B cell (primary cell): ENCODE data around the gene SPTBN1. TPM values are rescaled to one million over a fixed set of nuclear protein-coding genes. Genes with fewer than 3 reads are reported as not detected.

Experiments used
- ATAC-seq: fragments of 200-7000 bp; cut with Tn5 transposase; one replicate; pipeline ENCODE4 v1.10.0; 2021; ENCODE audit warnings: low read depth, mild to moderate bottlenecking, moderate number of reproducible peaks, moderate library complexity
- CTCF ChIA-PET: fragments of 350-600 bp; sonication (Branson Sonifier 250); formaldehyde crosslinking; loops from one replicate; lab custom pipeline; 2021; ENCODE audit warnings: antibody characterized with exemption, inconsistent platforms; lab: Charles Lee
- POLR2A ChIA-PET: fragments of 350-600 bp; sonication (Branson Sonifier 250); formaldehyde crosslinking; loops from one replicate; lab custom pipeline; 2021; ENCODE audit warnings: antibody characterized with exemption; lab: Charles Lee
- DNase-seq: peaks from one replicate; pipeline ENCODE4 v3.0.0; 2013
- H2AFZ ChIP-seq: 2 replicates; pipeline ENCODE4 v1.6.1; 2012; ENCODE audit warnings: mild to moderate bottlenecking, low read depth, low read length; ENCODE audit not compliant: insufficient read depth, poor library complexity, severe bottlenecking
- H3K27ac ChIP-seq, 2 donors: 1 replicate in 1 of 2; 2 replicates in 1 of 2; pipeline ENCODE4 v1.5.1; 2012 to 2013; ENCODE audit warnings: low read length in 2 of 2, mild to moderate bottlenecking in 2 of 2, moderate library complexity in 1 of 2
- H3K27me3 ChIP-seq, 4 experiments: fragments of 200-600 bp in 1 of 4; sonication (generic) in 1 of 4; replicated peaks in 1 of 4; 1 replicate in 2 of 4; 2 replicates in 2 of 4; pipeline versions ENCODE4 v1.6.1 to v1.7.0; 2013 to 2016; ENCODE audit warnings: low read length in 3 of 4, mild to moderate bottlenecking in 2 of 4, mixed read lengths in 1 of 4, moderate library complexity in 1 of 4; ENCODE audit not compliant: insufficient read depth in 4 of 4, control insufficient read depth in 3 of 4; ENCODE audit errors: control extremely low read depth in 1 of 4
- H3K36me3 ChIP-seq, 2 experiments: replicated peaks in 1 of 2; 1 replicate in 1 of 2; 2 replicates in 1 of 2; pipeline versions ENCODE4 v1.6.1 to v1.7.1; 2013; ENCODE audit warnings: low read length in 1 of 2; ENCODE audit not compliant: insufficient read depth in 2 of 2, control insufficient read depth in 1 of 2; ENCODE audit errors: control extremely low read depth in 1 of 2, extremely low read depth in 1 of 2
- H3K4me1 ChIP-seq, 2 donors: fragments of 200-600 bp in 1 of 2; sonication (generic) in 1 of 2; 1 replicate in 1 of 2; 2 replicates in 1 of 2; pipeline versions ENCODE4 v1.5.1 to v1.6.1; 2013 to 2017; ENCODE audit warnings: low read length in 2 of 2; ENCODE audit not compliant: control insufficient read depth in 2 of 2, insufficient read depth in 2 of 2
- H3K4me2 ChIP-seq: replicated peaks from 2 replicates; pipeline ENCODE3; 2012; ENCODE audit warnings: mild to moderate bottlenecking, low read depth, low read length; ENCODE audit not compliant: poor library complexity, severe bottlenecking
- H3K4me3 ChIP-seq, 5 experiments: fragments of 200-600 bp in 1 of 5; sonication (generic) in 1 of 5; 1 replicate in 3 of 5; 2 replicates in 2 of 5; pipeline versions ENCODE4 v1.5.1 to v1.7.0; 2011 to 2016; ENCODE audit warnings: low read length in 4 of 5, mild to moderate bottlenecking in 4 of 5, low read depth in 2 of 5, control low read depth in 1 of 5, moderate library complexity in 1 of 5; ENCODE audit not compliant: insufficient read depth in 1 of 5; ENCODE audit errors: control extremely low read depth in 1 of 5, extremely low read depth in 1 of 5
- H3K79me2 ChIP-seq: fragments of 200-600 bp; sonication (generic); one replicate; pipeline ENCODE4 v1.6.0; 2016; ENCODE audit warnings: low read length; ENCODE audit not compliant: control insufficient read depth, insufficient read depth
- H3K9ac ChIP-seq: fragments of 200-600 bp; sonication (generic); 2 replicates; pipeline ENCODE4 v1.6.1; 2017; ENCODE audit warnings: mild to moderate bottlenecking, low read length, moderate library complexity
- H3K9me3 ChIP-seq, 3 donors: one replicate each; pipeline versions ENCODE4 v1.6.1 to v1.7.1; 2013; ENCODE audit warnings: low read length in 2 of 3; ENCODE audit not compliant: control insufficient read depth in 2 of 3, insufficient read depth in 1 of 3; ENCODE audit errors: control extremely low read depth in 1 of 3
- H4K20me1 ChIP-seq: 2 replicates; pipeline ENCODE4 v1.6.0; 2012; ENCODE audit warnings: mild to moderate bottlenecking, low read length; ENCODE audit not compliant: insufficient read depth, control insufficient read depth, poor library complexity, severe bottlenecking
- H3K27ac Mint-ChIP-seq: one replicate; pipeline ENCODE4 v1.8.0; 2021; ENCODE audit warnings: mixed read lengths
- H3K27me3 Mint-ChIP-seq: one replicate; pipeline ENCODE4 v1.8.0; 2021; ENCODE audit warnings: mixed read lengths
- H3K4me1 Mint-ChIP-seq: one replicate; pipeline ENCODE4 v1.8.0; 2021; ENCODE audit warnings: mixed read lengths
- H3K4me3 Mint-ChIP-seq: one replicate; pipeline ENCODE4 v1.8.0; 2021; ENCODE audit warnings: mixed read lengths
- H3K9me3 Mint-ChIP-seq: one replicate; pipeline ENCODE4 v1.8.0; 2022; ENCODE audit warnings: mixed read lengths; ENCODE audit not compliant: insufficient read depth
- EZH2 ChIP-seq: IDR thresholded peaks from 2 replicates; pipeline ENCODE4 v1.6.1; 2012; ENCODE audit warnings: borderline replicate concordance, low read depth, mild to moderate bottlenecking, moderate library complexity, low read length; ENCODE audit not compliant: insufficient read depth, poor library complexity, severe bottlenecking
- WGBS: methylation state at CpG from one replicate; pipeline ENCODE4 v1.1.5; 2013; ENCODE audit warnings: missing lambda C conversion rate; ENCODE audit not compliant: insufficient coverage; 5-methylcytosine and 5-hydroxymethylcytosine counted together
- intact Hi-C: fragments of 100-400 bp; cut with micrococcal nuclease; formaldehyde crosslinking; loops from one replicate; pipeline ENCODE4 v1.10.0; 2022
- polyA plus RNA-seq: library from polyadenylated mRNA; depleted of rRNA; stranded (reverse); fragments of >200 nt; gene quantifications from 2 replicates; pipeline ENCODE4 v1.2.3, GENCODE V29; 2012
- total RNA-seq, 2 donors: library from RNA; stranded (reverse); fragments of 120-200 nt in 1 of 2; gene quantifications; 1 replicate in 1 of 2; 2 replicates in 1 of 2; pipeline versions ENCODE4 v1.2.3 to v1.2.4, GENCODE V29; 2013 to 2022
- TF ChIP-seq, protein P1 (sequence below): fragments of 200-600 bp; IDR thresholded peaks from one replicate; pipeline ENCODE4 v1.8.0; 2022; ENCODE audit warnings: antibody characterized with exemption, mild to moderate bottlenecking

The SPTBN1 gene
- total and polyA plus RNA-seq, 2 donors (not counting 1 experiment from before 2014, with no cell fraction given) = 43.7 to 144 TPM

DNA sequence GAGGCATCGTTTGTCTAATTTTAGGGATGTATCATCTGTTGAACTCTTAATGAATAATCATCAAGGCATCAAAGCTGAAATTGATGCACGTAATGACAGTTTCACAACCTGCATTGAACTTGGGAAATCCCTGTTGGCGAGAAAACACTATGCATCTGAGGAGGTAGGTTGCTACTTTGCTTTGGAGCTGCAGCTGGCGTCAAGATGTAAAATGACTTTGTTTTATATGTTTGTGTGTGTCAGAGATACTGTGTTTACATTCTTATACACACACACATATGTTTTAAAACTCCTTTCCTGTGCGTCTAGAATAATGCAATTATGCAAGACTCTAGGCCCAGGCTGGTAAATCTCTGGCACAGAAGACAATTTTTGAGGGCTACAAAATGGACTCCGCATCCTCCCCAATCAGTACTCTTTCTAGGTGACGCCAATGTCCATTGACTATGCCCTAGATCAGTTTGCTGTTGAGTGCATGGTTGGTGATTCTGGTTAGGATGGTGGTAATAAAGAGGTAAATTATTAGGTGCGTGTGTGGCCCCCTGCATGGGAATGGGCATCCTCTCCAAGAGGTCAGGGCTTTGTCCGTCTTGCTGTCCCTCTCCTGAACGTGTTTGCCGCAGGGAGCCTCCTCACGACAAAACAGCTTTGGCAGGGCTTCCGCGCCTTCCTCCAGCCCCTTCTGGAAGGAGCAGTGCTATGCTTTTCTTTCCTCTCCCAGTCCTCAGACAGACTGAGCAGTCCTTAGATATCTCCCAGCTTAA lies 199.1 kb downstream of the SPTBN1 start:
- Histone ChIP-seq H2AFZ (no peak overlapping the region), H3K79me2 (no peaks in the 10 kb centered on the region), H3K4me1 (no peaks in the 10 kb centered on the region), H3K9ac (no peak overlapping the region), H3K4me2 (no peak overlapping the region), H4K20me1 (peaks cover 13% of the 10 kb centered on the region), H3K27ac (no peak overlapping the region), H3K4me3 (no peak overlapping the region), H3K9me3 (no peaks in the 10 kb centered on the region), H3K27me3 (no peaks in the 10 kb centered on the region), H3K36me3 (peaks cover 5 to 99% of the 10 kb centered on the region in 2 experiments)
- DNase-seq (no peak), ATAC-seq (no peak)
- 95% methylated on average over 8 of the region's 14 CpGs for WGBS
- ChIA-PET POLR2A (no interaction called here), CTCF (interaction anchor here (0.7 to 12.8 kb wide), 7 partner anchors 10 to 683 kb away, joined by 3 to 294 read pairs (median 3); no protein-coding TSS in a partner anchor)
- no peak for TF ChIP-seq EZH2
- TF ChIP-seq, protein P1, sequence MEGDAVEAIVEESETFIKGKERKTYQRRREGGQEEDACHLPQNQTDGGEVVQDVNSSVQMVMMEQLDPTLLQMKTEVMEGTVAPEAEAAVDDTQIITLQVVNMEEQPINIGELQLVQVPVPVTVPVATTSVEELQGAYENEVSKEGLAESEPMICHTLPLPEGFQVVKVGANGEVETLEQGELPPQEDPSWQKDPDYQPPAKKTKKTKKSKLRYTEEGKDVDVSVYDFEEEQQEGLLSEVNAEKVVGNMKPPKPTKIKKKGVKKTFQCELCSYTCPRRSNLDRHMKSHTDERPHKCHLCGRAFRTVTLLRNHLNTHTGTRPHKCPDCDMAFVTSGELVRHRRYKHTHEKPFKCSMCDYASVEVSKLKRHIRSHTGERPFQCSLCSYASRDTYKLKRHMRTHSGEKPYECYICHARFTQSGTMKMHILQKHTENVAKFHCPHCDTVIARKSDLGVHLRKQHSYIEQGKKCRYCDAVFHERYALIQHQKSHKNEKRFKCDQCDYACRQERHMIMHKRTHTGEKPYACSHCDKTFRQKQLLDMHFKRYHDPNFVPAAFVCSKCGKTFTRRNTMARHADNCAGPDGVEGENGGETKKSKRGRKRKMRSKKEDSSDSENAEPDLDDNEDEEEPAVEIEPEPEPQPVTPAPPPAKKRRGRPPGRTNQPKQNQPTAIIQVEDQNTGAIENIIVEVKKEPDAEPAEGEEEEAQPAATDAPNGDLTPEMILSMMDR = no peak
- Mint-ChIP-seq H3K4me1 (no peaks in the 10 kb centered on the region), H3K27ac (no peak overlapping the region), H3K9me3 (no peaks in the 10 kb centered on the region), H3K27me3 (no peaks in the 10 kb centered on the region), H3K4me3 (no peak overlapping the region)
- intact Hi-C loops = no loop called here

DNA sequence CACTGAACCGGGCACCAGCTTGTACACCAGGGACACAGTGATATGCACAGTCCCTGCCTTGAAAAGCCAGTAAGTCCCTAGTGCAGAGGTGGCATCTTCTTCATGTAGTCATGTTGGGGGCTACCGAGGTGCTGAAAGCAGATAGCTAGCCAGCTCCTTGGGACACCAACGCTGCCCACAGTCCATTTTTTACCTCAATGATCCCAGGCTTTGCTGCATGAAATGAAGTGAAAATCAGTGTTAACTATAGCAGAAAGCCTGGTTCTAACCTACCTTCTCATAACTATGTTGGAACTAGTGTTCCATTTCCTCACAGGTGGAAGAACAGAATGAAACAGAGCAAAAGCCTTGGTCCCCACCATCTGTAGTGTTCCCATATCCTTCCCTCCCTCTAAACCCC lies 200.7 kb downstream of the SPTBN1 start:
- H3K9me3 Mint-ChIP-seq = no peaks in the 10 kb centered on the region
- CTCF ChIA-PET = interaction anchor here (1.1 to 12.8 kb wide), 10 partner anchors 8 to 550 kb away, joined by 3 to 294 read pairs (median 8); no protein-coding TSS in a partner anchor
- ATAC-seq (no peak), DNase-seq (no peak)
- H3K27ac ChIP-seq = no peak overlapping the region
- no peak overlapping the region for H3K4me2 ChIP-seq
- H3K9ac ChIP-seq = no peak overlapping the region
- TF ChIP-seq EZH2 = no peak
- TF ChIP-seq, protein P1 = no peak
- H4K20me1 ChIP-seq = peaks cover 13% of the 10 kb centered on the region
- no peaks in the 10 kb centered on the region for H3K4me1 ChIP-seq
- no peak overlapping the region for H2AFZ ChIP-seq
- H3K27me3 ChIP-seq = no peaks in the 10 kb centered on the region
- H3K4me1 Mint-ChIP-seq = no peaks in the 10 kb centered on the region
- H3K4me3 ChIP-seq = no peak overlapping the region
- no peak overlapping the region for H3K4me3 Mint-ChIP-seq
- no CpG with 5 or more reads among the region's 3 CpGs for WGBS
- H3K9me3 ChIP-seq = no peaks in the 10 kb centered on the region
- H3K27ac Mint-ChIP-seq = no peak overlapping the region
- POLR2A ChIA-PET = no interaction called here
- intact Hi-C loops = loop anchor here (2.0 kb wide), 2 partner anchors 48 to 134 kb away; no protein-coding TSS in a partner anchor
- H3K79me2 ChIP-seq = no peaks in the 10 kb centered on the region
- peaks cover 5 to 99% of the 10 kb centered on the region in 2 experiments for H3K36me3 ChIP-seq
- H3K27me3 Mint-ChIP-seq = no peaks in the 10 kb centered on the region
